Natural killer cell (primary cell): ENCODE results near the gene CASP5. TPM values are rescaled to one million over a fixed set of nuclear protein-coding genes. Genes with fewer than 3 reads are reported as not detected.
A peak's percentile ranks its signal among the peaks of the same experiment; 100 is the strongest.

Experiments used
- ATAC-seq, 3 donors: fragments of 150-1000 bp in 2 of 3; fragments of 200-7000 bp in 1 of 3; cut with Tn5 transposase; 1 replicate in 1 of 3; 2 replicates in 2 of 3; pipeline ENCODE4 v1.10.0; 2021; ENCODE audit warnings: mild to moderate bottlenecking in 2 of 3, moderate library complexity in 2 of 3
- DNase-seq, 2 donors: peaks; one replicate each; pipeline versions ENCODE4 v3.0.0 to v3.0.0-alpha.2; 2013 to 2021; ENCODE audit warnings: mixed read lengths in 1 of 2
- H3K27ac ChIP-seq: one replicate; pipeline ENCODE4 v1.5.1; 2013; ENCODE audit warnings: mild to moderate bottlenecking, low read length
- H3K27me3 ChIP-seq: one replicate; pipeline ENCODE4 v1.6.1; 2013; ENCODE audit warnings: low read length; ENCODE audit not compliant: control insufficient read depth, insufficient read depth
- H3K36me3 ChIP-seq: one replicate; pipeline ENCODE4 v1.6.1; 2013; ENCODE audit warnings: low read length; ENCODE audit not compliant: control insufficient read depth, insufficient read depth
- H3K4me1 ChIP-seq: one replicate; pipeline ENCODE4 v1.6.1; 2013; ENCODE audit warnings: low read length; ENCODE audit not compliant: control insufficient read depth, insufficient read depth
- H3K4me3 ChIP-seq: one replicate; pipeline ENCODE4 v1.5.1; 2013; ENCODE audit warnings: low read length
- H3K9me3 ChIP-seq: one replicate; pipeline ENCODE4 v1.6.1; 2013; ENCODE audit warnings: low read length; ENCODE audit not compliant: control insufficient read depth, insufficient read depth
- H3K27ac Mint-ChIP-seq, 2 donors: one replicate each; pipeline ENCODE4 v1.8.0; 2022; ENCODE audit warnings: mild to moderate bottlenecking in 2 of 2, mixed read lengths in 2 of 2, moderate library complexity in 1 of 2
- H3K27me3 Mint-ChIP-seq, 2 donors: one replicate each; pipeline ENCODE4 v1.8.0; 2022; ENCODE audit warnings: low read depth in 2 of 2, mixed read lengths in 2 of 2
- H3K36me3 Mint-ChIP-seq: one replicate; pipeline ENCODE4 v1.8.0; 2022; ENCODE audit warnings: mixed read lengths
- H3K4me1 Mint-ChIP-seq, 2 donors: one replicate each; pipeline ENCODE4 v1.8.0; 2022; ENCODE audit warnings: mixed read lengths in 2 of 2
- H3K4me3 Mint-ChIP-seq: one replicate; pipeline ENCODE4 v1.8.0; 2022; ENCODE audit warnings: mild to moderate bottlenecking, moderate library complexity, mixed read lengths
- H3K9me3 Mint-ChIP-seq, 2 donors: one replicate each; pipeline ENCODE4 v1.8.0; 2022; ENCODE audit warnings: mixed read lengths in 2 of 2
- WGBS: methylation state at CpG from one replicate; pipeline ENCODE4 v1.1.7; 2013; ENCODE audit warnings: missing lambda C conversion rate; ENCODE audit not compliant: insufficient coverage; 5-methylcytosine and 5-hydroxymethylcytosine counted together
- intact Hi-C: fragments of 100-400 bp; cut with micrococcal nuclease; formaldehyde crosslinking; loops from one replicate; pipeline ENCODE4 v1.14.2; 2022
- total RNA-seq, 4 donors: library from RNA; stranded (reverse); fragments of 120-200 nt in 1 of 4; gene quantifications; one replicate each; pipeline versions ENCODE4 v1.2.3 to v1.2.4, GENCODE V29; 2013 to 2022
- TF ChIP-seq, protein P1 (sequence below): fragments of 200-600 bp; IDR thresholded peaks from one replicate; pipeline ENCODE4 v1.8.0; 2022; ENCODE audit warnings: antibody characterized with exemption

CASP5 gene
- total RNA-seq, 3 donors from 2014 or later (not counting 1 experiment from before 2014, with no cell fraction given) = 1.1 to 1.6 (median 1.3) TPM

DNA sequence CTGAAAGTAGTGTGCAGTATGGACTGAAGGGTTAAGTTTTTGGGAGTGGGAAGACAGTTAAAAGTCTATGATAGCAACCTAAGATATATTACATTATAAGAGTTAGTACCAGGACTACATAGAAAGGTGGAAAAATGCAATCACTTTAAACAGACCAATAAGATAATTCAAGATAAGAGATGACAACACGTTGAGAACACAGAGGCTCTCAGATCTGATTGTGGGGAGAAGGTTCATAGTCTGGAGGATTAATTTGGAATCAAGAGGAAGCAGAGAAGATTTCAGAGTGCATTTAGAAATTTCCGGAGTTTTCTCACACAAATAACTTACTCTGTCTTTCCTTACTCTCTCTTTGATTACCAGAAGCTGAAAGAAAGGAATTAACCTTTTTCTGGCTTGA, 441 bp downstream of the CASP5 start:
- Histone ChIP-seq H3K4me1 (no peaks in the 10 kb centered on the region), H3K4me3 (no peak overlapping the region), H3K36me3 (peaks cover 28% of the 10 kb centered on the region), H3K9me3 (no peaks in the 10 kb centered on the region), H3K27ac (no peak overlapping the region), H3K27me3 (no peaks in the 10 kb centered on the region)
- no peak overlapping the region for H3K4me3 Mint-ChIP-seq
- 30% methylated on average over 2 of the region's 2 CpGs for WGBS
- no peaks in the 10 kb centered on the region for H3K27me3 Mint-ChIP-seq
- no peaks in the 10 kb centered on the region for H3K9me3 Mint-ChIP-seq
- peaks cover 1 to 20% of the 10 kb centered on the region in 2 donors for H3K4me1 Mint-ChIP-seq
- TF ChIP-seq, protein P1, sequence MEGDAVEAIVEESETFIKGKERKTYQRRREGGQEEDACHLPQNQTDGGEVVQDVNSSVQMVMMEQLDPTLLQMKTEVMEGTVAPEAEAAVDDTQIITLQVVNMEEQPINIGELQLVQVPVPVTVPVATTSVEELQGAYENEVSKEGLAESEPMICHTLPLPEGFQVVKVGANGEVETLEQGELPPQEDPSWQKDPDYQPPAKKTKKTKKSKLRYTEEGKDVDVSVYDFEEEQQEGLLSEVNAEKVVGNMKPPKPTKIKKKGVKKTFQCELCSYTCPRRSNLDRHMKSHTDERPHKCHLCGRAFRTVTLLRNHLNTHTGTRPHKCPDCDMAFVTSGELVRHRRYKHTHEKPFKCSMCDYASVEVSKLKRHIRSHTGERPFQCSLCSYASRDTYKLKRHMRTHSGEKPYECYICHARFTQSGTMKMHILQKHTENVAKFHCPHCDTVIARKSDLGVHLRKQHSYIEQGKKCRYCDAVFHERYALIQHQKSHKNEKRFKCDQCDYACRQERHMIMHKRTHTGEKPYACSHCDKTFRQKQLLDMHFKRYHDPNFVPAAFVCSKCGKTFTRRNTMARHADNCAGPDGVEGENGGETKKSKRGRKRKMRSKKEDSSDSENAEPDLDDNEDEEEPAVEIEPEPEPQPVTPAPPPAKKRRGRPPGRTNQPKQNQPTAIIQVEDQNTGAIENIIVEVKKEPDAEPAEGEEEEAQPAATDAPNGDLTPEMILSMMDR = no peak
- H3K36me3 Mint-ChIP-seq = peaks cover 14% of the 10 kb centered on the region
- intact Hi-C loops = no loop called here
- H3K27ac Mint-ChIP-seq = peak overlapping the region in 1 of 2 donors; percentile 10
- DNase-seq = no peak
- no peak for ATAC-seq

DNA sequence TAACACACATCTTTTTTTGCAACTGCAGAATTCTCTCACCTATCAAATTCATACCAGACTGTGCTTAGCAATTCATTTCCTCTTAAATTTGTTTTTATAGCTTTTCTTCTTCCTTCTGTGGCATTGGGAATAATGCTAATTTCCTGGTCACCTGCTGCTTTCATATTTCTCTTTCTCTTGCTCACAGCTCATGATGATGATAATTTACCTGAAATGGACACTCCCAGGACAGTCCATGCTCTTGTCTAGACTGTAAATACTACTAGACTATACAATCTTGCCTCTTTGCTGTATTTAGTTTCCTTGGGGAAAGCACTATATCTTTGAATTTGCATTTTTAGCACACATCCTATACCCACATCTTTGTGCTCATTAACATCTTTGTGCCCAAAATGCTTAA, 15.5 kb downstream of the CASP5 start:
- no peaks in the 10 kb centered on the region for H3K9me3 Mint-ChIP-seq
- no peak overlapping the region for H3K4me3 Mint-ChIP-seq
- H3K4me3 ChIP-seq = no peak overlapping the region
- H3K27me3 ChIP-seq = no peaks in the 10 kb centered on the region
- no peaks in the 10 kb centered on the region for H3K4me1 Mint-ChIP-seq
- no peak overlapping the region for H3K27ac Mint-ChIP-seq
- ATAC-seq = no peak
- intact Hi-C loops = loop anchor here (10.0 kb wide), 3 partner anchors 63 to 473 kb away; no protein-coding TSS in a partner anchor
- no peaks in the 10 kb centered on the region for H3K36me3 Mint-ChIP-seq
- TF ChIP-seq, protein P1 = no peak
- no peaks in the 10 kb centered on the region for H3K36me3 ChIP-seq
- H3K4me1 ChIP-seq = no peaks in the 10 kb centered on the region
- H3K27ac ChIP-seq = no peak overlapping the region
- H3K9me3 ChIP-seq = no peaks in the 10 kb centered on the region
- H3K27me3 Mint-ChIP-seq = no peaks in the 10 kb centered on the region
- DNase-seq = no peak

DNA sequence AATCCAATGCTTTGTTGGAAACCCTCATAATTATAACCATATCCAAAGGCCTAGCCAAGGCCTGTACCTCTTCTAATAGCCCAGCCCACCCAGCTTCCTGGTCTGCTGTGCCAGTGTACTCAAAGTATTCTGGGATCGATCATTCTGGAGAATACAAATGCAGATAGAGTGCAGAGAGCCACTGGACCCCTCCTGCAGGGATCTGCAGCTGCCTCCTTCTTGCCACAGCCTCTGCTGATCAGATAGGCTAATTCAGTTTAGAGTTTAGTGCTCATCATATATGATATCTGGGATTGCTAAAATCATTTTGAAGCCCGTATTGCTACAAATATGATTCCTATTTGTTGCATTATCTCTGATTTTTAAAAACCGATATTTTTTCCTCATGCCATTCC, 17.5 kb downstream of the CASP5 start:
- no peak for DNase-seq
- ATAC-seq = no peak
- no peaks in the 10 kb centered on the region for H3K27me3 ChIP-seq
- WGBS = 86% methylated on average over 1 of the region's 3 CpGs
- Mint-ChIP-seq H3K27me3 (no peaks in the 10 kb centered on the region), H3K4me1 (peaks cover 6 to 7% of the 10 kb centered on the region in 2 donors), H3K36me3 (no peaks in the 10 kb centered on the region), H3K27ac (no peak overlapping the region), H3K9me3 (no peaks in the 10 kb centered on the region), H3K4me3 (no peak overlapping the region)
- intact Hi-C loops = loop anchor here (10.0 kb wide), 3 partner anchors 61 to 471 kb away; no protein-coding TSS in a partner anchor
- H3K4me1 ChIP-seq = no peaks in the 10 kb centered on the region
- no peak overlapping the region for H3K27ac ChIP-seq
- TF ChIP-seq, protein P1 = no peak
- no peaks in the 10 kb centered on the region for H3K36me3 ChIP-seq
- H3K9me3 ChIP-seq = no peaks in the 10 kb centered on the region
- no peak overlapping the region for H3K4me3 ChIP-seq

DNA sequence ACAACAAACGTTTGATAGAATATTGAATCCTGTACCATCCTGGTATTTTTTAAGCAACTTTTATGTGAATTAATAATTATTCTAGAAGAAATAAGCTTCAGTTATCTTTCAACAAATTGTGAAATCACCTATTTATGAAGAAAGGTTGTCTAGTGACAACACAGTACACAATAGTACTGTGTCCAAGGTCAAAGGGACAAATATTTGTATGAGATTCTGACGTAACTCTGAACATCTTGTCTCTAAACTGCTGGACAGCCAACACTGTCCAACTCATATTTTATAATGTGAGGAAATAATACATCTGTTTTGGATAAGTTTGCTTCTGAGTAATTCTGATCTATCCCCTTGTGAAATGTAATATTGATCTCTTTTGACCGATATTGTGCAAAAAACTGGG, 18.9 kb downstream of the CASP5 start:
- DNase-seq (no peak), ATAC-seq (no peak)
- no peaks in the 10 kb centered on the region for H3K27me3 ChIP-seq
- Mint-ChIP-seq H3K4me1 (peaks cover 6 to 7% of the 10 kb centered on the region in 2 donors), H3K4me3 (no peak overlapping the region), H3K27ac (no peak overlapping the region), H3K36me3 (no peaks in the 10 kb centered on the region), H3K9me3 (no peaks in the 10 kb centered on the region), H3K27me3 (no peaks in the 10 kb centered on the region)
- H3K4me1 ChIP-seq = no peaks in the 10 kb centered on the region
- no peaks in the 10 kb centered on the region for H3K9me3 ChIP-seq
- no peaks in the 10 kb centered on the region for H3K36me3 ChIP-seq
- no peak overlapping the region for H3K4me3 ChIP-seq
- no peak overlapping the region for H3K27ac ChIP-seq
- TF ChIP-seq, protein P1 = no peak
- intact Hi-C loops = loop anchor here (5.0 to 10.0 kb wide), 4 partner anchors 59 to 1322 kb away; no protein-coding TSS in a partner anchor
- WGBS = 100% methylated on average over 2 of the region's 3 CpGs
